Measurements from ENCODE around the gene OR52I2. TPM values are rescaled to one million over a fixed set of nuclear protein-coding genes. Genes with fewer than 3 reads are reported as not detected.

OR52I2 gene
- not detected in 2 replicates for total RNA-seq

GRCh38 chr11:4581443-4581842 lies at the start of gene OR52I2:
OR52I2 (plus strand) TSS chr11:4581743.

GRCh38 chr11:4544891-4545290 lies 36.7 kb upstream of the OR52I2 start, which contains the start of gene OR52M1:
OR52M1 (plus strand) TSS chr11:4545191; CDS start chr11:4545191, 0 bp downstream.

GRCh38 chr11:4593739-4594138 lies 12.2 kb downstream of the OR52I2 start, which contains the start of gene OR52I1:
OR52I1 (plus strand) TSS chr11:4594039; CDS start chr11:4594039, 0 bp downstream.

GRCh38 chr11:4607781-4608666 lies 26.5 kb downstream of the OR52I2 start, which contains the start of gene TRIM68:
TRIM68 (minus strand) TSS chr11:4608231; CDS start chr11:4605504, 2,727 bp downstream.

GRCh38 chr11:4636962-4637661 lies 55.6 kb downstream of the OR52I2 start, which contains the start of gene OR51D1:
OR51D1 (plus strand) TSS chr11:4637477; CDS start chr11:4639791, 2,314 bp downstream.

Other genes with a start within 250 kb of the OR52I2 start
- not detected in 2 replicates for gene OR52B4, start 213.4 kb upstream of the OR52I2 start, total RNA-seq
- 10.7 and 16.7 TPM in 2 replicates for gene TRIM21, start 188.0 kb upstream of the OR52I2 start, total RNA-seq
- not detected in 2 replicates for gene OR52K2, start 132.4 kb upstream of the OR52I2 start, total RNA-seq
- not detected in 2 replicates for gene OR52K1, start 99.1 kb upstream of the OR52I2 start, total RNA-seq
- gene OR52M1, start 36.6 kb upstream of the OR52I2 start, total RNA-seq = not detected in 2 replicates
- gene OR52I1, start 12.3 kb downstream of the OR52I2 start, total RNA-seq = not detected in 2 replicates
- gene TRIM68, start 26.5 kb downstream of the OR52I2 start, total RNA-seq = 10.2 and 11.9 TPM in 2 replicates
- not detected in 2 replicates for gene OR51D1, start 55.7 kb downstream of the OR52I2 start, total RNA-seq
- under 0.01 TPM in 1 of 2 replicates, not detected in the other for gene OR51E1, start 62.2 kb downstream of the OR52I2 start, total RNA-seq
- gene OR51E2, start 116.1 kb downstream of the OR52I2 start, total RNA-seq = 0.59 and 1.8 TPM in 2 replicates
- not detected in 2 replicates for gene MMP26, start 123.0 kb downstream of the OR52I2 start, total RNA-seq
- gene OR51F1, start 188.2 kb downstream of the OR52I2 start, total RNA-seq = not detected in 2 replicates
- gene OR52R1, start 222.6 kb downstream of the OR52I2 start, total RNA-seq = not detected in 2 replicates
- gene OR51F2, start 239.6 kb downstream of the OR52I2 start, total RNA-seq = not detected in 2 replicates

Measured in smooth muscle cell of the umbilical artery (primary cell).